Upper lobe of left lung (tissue), 4 donors: ENCODE results near the gene RUNX1.

ENCODE experiments used
- EP300 ChIP-seq, 4 donors: sonication (generic); formaldehyde crosslinking; IDR thresholded peaks; one replicate each; pipeline ENCODE4 v1.5.1; 2017; ENCODE audit warnings: antibody characterized with exemption in 4 of 4, control low read depth in 2 of 4
- POLR2AphosphoS5 ChIP-seq, 2 donors: sonication (generic); formaldehyde crosslinking; IDR thresholded peaks; one replicate each; pipeline ENCODE4 v1.5.1; 2017; ENCODE audit warnings: antibody characterized with exemption in 2 of 2
- TF ChIP-seq, protein P1 (sequence below), 6 experiments: fragments of 450-650 bp in 4 of 6; fragments of 200-600 bp in 2 of 6; sonication (generic) in 2 of 6; IDR thresholded peaks; one replicate each; pipeline ENCODE4 v1.5.1; 2016 to 2019; ENCODE audit warnings: antibody characterized with exemption in 6 of 6

DNA sequence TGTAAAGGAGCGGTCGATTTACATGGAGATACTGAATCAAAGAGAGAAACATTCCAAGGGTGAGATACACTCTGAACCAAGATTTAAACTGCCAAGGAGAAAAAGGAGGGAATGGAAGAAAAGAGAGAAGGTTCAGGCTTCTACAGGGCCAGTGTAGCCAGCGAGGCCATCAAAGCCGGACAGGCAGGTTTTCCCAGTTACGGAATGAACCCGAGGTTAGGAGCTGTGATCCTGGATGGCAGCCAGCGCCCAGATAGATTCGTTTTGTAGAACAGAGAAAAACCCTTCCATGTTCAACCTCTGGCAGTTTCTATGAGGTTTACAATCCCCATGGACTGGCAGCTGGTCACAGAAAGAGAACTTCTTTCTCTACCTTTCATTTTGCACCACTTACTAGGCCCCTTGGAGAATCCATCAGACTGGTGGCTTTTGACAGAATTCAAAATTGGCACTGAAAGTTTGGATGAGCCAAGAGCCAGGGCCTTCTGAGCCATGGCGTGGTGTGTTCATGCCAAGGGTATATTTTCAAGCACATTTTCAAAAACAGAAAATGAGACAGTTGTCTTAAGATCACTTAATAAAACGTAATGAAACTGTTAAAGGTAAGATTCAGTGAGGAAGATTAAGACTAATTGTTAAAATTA is 171.5 kb downstream of the RUNX1 start:
- peak in 1 of 4 donors; percentile 64 for TF ChIP-seq EP300 (IDR thresholded peaks at IDR 0.05)
- TF ChIP-seq, protein P1, sequence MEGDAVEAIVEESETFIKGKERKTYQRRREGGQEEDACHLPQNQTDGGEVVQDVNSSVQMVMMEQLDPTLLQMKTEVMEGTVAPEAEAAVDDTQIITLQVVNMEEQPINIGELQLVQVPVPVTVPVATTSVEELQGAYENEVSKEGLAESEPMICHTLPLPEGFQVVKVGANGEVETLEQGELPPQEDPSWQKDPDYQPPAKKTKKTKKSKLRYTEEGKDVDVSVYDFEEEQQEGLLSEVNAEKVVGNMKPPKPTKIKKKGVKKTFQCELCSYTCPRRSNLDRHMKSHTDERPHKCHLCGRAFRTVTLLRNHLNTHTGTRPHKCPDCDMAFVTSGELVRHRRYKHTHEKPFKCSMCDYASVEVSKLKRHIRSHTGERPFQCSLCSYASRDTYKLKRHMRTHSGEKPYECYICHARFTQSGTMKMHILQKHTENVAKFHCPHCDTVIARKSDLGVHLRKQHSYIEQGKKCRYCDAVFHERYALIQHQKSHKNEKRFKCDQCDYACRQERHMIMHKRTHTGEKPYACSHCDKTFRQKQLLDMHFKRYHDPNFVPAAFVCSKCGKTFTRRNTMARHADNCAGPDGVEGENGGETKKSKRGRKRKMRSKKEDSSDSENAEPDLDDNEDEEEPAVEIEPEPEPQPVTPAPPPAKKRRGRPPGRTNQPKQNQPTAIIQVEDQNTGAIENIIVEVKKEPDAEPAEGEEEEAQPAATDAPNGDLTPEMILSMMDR (IDR thresholded peaks at IDR 0.05), result no peak
- peak in 1 of 2 donors; percentile 35 for TF ChIP-seq POLR2AphosphoS5 (IDR thresholded peaks at IDR 0.05)
